ENCODE measurements around the gene SNX17.
"Not testable (repeated sequence)": the region's sequence is repeated elsewhere in the genome, so short reads cannot be mapped to it uniquely, and the experiment has no call there.

The SNX17 gene

GRCh38 chr2:27370026-27370815 is at the start of gene SNX17, which contains the start of gene EIF2B4:
SNX17 (plus strand) TSS chr2:27370616; CDS start chr2:27370744, 128 bp downstream.
EIF2B4 (minus strand) TSS chr2:27370338; CDS start chr2:27370314, 24 bp downstream.
- DNase-seq (ENCODE audit: low read depth), result peak; percentile 98

DNA sequence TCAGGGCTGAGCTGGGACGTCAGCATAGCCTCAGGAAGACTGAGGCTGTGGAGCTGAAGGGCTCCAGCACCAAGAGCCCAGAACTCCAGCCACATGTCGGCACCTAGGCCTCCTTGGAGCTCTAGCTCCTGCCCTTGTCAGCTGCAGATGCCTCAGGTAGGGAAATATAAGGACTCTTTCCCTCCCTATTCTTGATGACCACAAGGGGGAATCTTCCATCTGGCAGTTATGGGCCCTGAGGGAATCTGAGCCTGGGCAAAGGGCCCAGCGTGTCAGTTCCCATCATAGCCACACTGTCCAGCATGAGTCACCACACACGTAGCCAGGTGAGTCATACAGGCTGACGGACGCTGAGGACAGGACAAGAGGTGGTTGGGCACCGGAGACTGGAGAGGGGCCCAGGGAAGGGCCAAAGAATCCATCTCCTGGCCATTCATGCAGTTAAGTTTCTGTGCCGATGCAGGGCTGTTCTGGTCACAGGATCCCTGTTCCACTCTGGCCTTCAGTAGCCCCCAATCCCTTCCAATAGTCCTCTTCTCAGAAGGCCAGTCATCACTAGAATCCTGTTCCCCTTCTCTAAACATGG is 49.4 kb upstream of the SNX17 start:
- DNase-seq (ENCODE audit: low read depth), result no peak

DNA sequence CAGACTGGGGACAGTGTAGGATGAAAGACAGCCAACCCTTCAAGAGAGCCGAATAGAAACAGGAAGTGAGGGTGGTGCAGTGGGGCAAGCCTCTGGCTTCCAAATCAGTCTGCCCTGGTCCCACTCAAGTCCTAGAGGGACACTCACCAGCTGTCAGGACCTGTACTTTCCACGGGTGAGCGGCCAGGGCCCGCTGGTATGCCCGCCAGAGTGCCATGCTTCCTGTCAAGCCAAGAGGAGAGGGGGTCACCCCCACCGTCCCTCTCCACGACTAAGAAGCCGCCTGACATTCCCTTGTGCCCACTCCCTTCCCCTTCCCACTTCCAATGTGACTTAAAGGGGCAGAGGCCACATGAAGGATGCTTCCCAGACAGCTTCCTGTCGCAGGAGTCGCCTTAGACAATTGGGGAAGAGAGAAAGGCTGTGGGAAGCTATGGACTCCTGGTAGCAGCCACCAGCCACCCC is 48.1 kb upstream of the SNX17 start:
- DNase-seq (ENCODE audit: low read depth), result no peak

DNA sequence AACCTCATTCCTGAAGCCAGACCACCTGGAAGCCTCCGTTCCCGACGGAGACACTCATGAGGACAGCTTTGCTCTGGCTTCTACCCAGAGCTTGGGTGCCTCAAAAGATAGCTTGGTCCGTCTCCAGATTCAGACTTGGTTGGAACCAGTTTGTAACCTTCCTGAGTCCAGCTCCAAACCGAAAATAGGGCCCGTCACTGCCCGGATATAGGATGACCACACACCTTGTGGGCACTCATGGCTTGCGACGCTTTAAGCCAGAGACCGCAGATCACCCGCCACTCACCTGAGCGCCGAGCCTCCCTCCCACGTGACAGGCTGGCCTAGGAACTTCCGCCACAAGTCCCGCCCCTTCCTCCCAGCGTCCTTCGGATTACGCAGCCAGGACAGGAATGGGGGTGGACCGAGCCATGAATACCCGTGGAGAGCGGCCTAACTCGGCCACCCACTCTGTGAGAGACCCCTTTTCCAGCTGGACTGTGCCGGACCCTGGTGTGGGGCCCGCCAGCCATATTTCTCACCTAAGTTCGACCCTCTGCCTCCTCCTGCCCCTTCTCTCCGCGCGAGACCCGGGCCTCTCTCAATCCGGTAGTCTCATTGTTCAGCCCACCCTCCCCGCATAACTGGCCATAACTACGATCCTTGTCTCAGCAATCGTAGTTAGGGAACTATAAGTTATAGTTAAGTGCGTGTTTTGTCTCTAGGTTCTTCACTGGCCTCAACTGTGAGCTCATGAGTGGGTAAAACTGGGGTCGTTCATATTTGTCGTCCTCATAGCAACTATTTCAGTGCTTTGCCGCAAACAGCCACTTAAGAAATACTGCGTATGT is 47.4 kb upstream of the SNX17 start, which contains the start of gene MPV17:
Gene MPV17, minus strand, starts transcription at position 332 of the 830 bp plus-strand sequence. CDS start 580 bp downstream, outside the sequence.
- DNase-seq (ENCODE audit: low read depth), result peak; percentile 75

GRCh38 chr2:27323596-27324285 is 46.7 kb upstream of the SNX17 start:
- DNase-seq (ENCODE audit: low read depth), result no peak

GRCh38 chr2:27324720-27325119 is 45.7 kb upstream of the SNX17 start:
- no peak for DNase-seq (ENCODE audit: low read depth)

GRCh38 chr2:27335311-27335710 is 35.1 kb upstream of the SNX17 start:
- no peak for DNase-seq (ENCODE audit: low read depth)

DNA sequence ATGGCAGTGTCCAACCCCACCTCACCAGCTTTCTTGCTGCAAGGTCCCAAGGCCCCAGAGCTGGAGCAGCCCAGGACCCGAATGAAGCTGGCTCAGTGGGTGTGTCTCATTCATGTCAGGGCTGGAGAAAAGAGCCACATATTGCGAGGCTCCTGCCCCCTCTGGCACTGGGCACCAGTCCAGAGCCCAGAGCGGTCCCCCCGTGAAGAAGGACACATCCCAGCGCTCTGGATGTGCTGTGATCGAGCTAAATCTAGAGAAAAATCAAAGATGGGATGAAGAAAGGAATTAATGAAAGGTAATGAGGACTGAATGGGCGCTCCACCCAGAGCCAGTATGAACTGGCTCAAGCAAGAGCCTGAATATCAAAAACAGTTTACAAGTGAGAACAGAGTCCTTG is 34.2 kb upstream of the SNX17 start:
- DNase-seq (ENCODE audit: low read depth), result no peak

DNA sequence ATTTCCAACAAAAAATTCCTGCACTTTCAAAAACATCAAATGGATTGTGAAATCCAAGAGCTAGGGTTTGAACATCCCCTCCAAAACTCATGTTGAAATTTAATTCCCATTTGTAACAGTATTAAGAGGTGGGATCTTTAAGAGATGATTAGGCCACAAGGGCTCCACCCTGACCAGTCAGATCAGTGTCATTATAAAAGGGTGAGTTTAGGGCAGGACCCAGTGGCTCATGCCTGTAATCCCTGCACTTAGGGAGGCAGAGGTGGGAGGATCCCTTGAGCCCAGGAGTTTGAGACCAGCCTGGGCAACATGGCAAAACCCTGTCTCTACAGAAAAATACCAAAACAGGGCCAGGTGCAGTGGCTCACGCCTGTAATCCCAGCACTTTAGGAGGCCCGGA is 22.8 kb upstream of the SNX17 start:
- no peak for DNase-seq (ENCODE audit: low read depth)

- DNase-seq (ENCODE audit: low read depth), result no peak
Measured at GRCh38 chr2:27350106-27350693, 20.2 kb upstream of the SNX17 start.

DNA sequence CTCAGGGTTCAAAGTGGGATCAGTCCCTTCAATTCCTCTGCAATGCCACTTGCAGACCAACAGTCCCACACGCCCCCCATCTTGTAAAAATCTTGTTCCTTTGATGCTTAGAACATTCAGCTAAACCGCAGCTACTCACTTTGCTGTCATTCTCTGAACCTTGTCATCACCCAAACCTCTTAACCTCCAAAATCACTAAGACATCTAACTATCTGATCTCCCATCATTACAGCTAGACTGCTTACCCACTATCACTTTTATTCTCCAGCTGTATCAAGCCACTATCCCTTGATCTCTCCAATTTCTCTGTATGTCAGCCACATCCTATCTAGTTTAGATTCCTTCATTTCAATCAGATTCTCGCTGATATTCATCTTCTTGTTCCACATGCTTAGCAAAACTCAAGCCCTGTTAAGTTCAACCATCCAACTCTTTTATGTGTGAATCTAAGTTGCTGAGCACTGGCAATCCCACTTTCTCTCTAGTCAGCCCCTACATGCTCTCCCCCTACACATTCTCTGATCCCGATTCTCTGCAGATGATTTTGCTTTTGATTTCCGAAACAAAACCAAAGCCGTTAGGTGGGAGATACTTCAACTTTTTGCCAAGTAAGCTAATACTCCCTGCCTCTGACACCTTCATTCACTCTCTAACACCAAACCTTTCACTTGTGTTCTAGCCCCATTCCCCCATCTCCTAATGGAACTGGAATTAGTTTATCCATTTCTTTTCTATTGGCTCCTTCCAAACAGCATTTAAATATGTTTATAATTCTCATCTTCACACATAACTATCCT is 18.4 kb upstream of the SNX17 start:
- no peak for DNase-seq (ENCODE audit: low read depth)

DNA sequence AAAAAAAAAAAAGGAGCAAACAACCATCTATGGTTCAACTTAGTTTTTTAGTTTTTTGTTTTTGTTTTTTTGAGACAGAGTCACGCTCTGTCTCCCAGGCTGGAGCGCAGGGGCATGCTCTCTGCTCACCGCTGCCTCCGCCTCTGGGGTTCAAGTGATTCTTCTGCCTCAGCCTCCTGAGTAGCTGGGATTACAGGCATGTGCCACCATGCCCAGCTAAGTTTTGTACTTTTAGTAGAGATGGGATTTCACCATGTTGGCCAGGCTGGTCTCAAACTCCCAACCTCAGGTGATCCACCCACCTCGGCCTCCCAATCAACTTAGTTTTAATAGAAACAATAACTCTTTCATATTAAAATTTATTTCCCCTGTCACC is 17.0 kb upstream of the SNX17 start:
- DNase-seq (ENCODE audit: low read depth), result not testable (repeated sequence)

DNA sequence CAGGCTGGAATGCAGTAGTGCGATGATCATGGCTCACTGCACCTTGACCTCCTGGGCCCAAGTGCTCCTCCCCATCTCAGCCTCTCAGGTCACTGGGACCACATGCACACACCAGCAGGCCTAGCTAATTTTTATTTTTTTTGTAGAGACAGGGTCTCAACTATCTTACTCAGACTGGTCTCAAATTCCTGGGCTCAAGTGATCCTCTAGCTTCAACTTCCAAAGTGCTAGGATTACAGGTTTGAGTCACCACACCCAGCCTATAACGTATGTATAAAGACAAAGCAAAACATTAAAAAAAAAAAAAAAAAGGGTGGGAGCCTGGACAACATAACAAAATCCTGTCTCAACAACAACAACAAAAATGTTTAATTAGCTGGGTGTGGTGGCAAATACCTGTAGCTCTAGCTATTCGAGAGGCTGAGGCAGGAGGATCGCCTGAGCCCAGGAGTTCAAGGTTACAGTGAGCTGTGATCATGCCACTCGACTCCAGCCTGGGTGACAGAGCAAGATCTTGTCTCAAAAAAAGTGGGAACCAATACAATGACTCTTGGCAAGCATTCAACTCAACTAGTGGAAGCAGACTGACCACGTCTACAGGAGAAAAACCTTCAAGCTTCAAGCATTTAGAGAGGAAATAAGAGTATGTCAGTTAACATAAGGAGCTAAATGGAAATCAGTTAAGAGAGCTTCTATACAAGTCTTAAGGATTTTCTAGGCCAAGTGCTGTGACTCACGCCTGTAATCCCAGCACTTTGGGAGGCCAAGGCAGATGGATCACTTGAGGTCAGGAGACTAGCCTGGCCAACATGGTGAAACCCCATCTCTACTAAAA is 16.4 kb upstream of the SNX17 start:
- DNase-seq (ENCODE audit: low read depth), result no peak

- no peak for DNase-seq (ENCODE audit: low read depth)
Measured at GRCh38 chr2:27354597-27354927, 15.9 kb upstream of the SNX17 start.

- peak; percentile 28 for DNase-seq (ENCODE audit: low read depth)
Measured at GRCh38 chr2:27356056-27356381, 14.4 kb upstream of the SNX17 start.

DNA sequence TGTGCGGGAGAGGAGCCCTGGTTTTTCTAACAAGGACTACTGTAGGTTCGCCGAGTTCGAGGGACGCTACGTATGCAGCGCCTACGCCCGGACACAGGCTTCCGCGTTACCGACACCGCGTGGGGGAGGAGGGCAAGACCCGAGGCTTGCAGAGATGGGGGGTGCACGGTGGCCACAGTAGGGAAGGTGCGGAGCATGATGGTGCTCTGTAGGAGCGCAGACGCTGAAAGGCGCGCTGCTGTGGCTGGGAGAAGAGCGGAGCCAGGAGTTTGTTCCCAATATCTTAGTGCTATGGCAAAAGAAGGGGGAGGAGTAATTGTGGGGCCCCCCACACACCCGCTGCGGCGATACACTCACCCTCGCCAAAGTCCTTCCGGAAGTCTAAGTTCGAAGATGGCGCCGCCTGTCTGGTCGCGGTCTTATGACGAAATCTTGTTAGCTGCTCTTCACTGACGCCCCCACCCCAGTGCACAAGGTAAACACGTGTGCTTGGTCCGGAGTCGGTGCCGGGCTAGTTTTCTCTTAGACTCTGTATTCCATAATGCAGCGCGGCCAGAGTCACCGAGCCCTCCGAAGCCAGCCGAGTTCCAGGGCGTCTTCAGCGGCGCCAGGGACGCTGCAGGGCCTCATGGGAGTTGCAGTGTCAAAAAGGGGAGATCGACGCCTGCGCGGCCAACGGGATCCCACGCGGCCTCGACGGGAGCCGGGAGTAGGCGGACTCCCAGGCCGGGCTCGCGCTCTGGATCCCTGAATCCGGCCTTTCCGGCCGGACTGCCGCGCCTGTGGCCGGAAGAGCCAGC is 13.8 kb upstream of the SNX17 start, which contains the start of gene GTF3C2:
Gene GTF3C2, minus strand, starts transcription at position 383 of the 800 bp plus-strand sequence. CDS start 13,210 bp downstream, outside the sequence.
- DNase-seq (ENCODE audit: low read depth), result peak; percentile 84

- no peak for DNase-seq (ENCODE audit: low read depth)
Measured at GRCh38 chr2:27362678-27363420, 7.6 kb upstream of the SNX17 start.

GRCh38 chr2:27363933-27364332 is 6.5 kb upstream of the SNX17 start:
- no peak for DNase-seq (ENCODE audit: low read depth)

Measured in activated T-cell treated with anti-CD3 and anti-CD28 coated beads for 1 hour (primary cell).